LHCN-M2 (cell line): ENCODE data around the gene SUGT1. TPM values are rescaled to one million over a fixed set of nuclear protein-coding genes. Genes with fewer than 3 reads are reported as not detected.

Source experiments
- DNase-seq: peaks from one replicate; pipeline ENCODE4 v3.0.0-alpha.2; 2012; ENCODE audit warnings: low read depth
- total RNA-seq: library from RNA; depleted of rRNA; stranded (reverse); fragments of >200 nt; gene quantifications from 2 replicates; pipeline ENCODE4 v1.2.3, GENCODE V29; 2014; rRNA removed

The SUGT1 gene
- total RNA-seq, 1 experiment from 2014 or later: 46.4 TPM

- DNase-seq: no peak
These were observed 85.3 kb downstream of the SUGT1 start for GRCh38 chr13:52737965-52738364.

GRCh38 chr13:52738719-52739467, 86.3 kb downstream of the SUGT1 start:
- no peak for DNase-seq

- no peak for DNase-seq
These were observed 86.9 kb downstream of the SUGT1 start, which contains the start of gene CNMD for GRCh38 chr13:52739468-52740071. Gene CNMD, minus strand, starts transcription at chr13:52739820. Its CDS starts 119 bp downstream, at chr13:52739701.

- no peak for DNase-seq
These were observed 90.9 kb downstream of the SUGT1 start for GRCh38 chr13:52743569-52743968.

GRCh38 chr13:52743988-52744387, 91.4 kb downstream of the SUGT1 start:
- no peak for DNase-seq

GRCh38 chr13:52744842-52745375, 92.3 kb downstream of the SUGT1 start:
- DNase-seq: no peak

GRCh38 chr13:52746141-52746540, 93.5 kb downstream of the SUGT1 start:
- DNase-seq: no peak

GRCh38 chr13:52749419-52749818, 96.8 kb downstream of the SUGT1 start:
- no peak for DNase-seq

Other genes with a start within 250 kb of the SUGT1 start
- 19.0 and 28.2 TPM in 2 replicates for gene THSD1, start 246.7 kb upstream of the SUGT1 start, total RNA-seq
- 43.9 and 56.9 TPM in 2 replicates for gene VPS36, start 202.2 kb upstream of the SUGT1 start, total RNA-seq
- 91.8 and 113 TPM in 2 replicates for gene CKAP2, start 197.4 kb upstream of the SUGT1 start, total RNA-seq
- gene HNRNPA1L2, start 10.4 kb upstream of the SUGT1 start, total RNA-seq: 3.1 and 3.3 TPM in 2 replicates
- gene CNMD, start 87.0 kb downstream of the SUGT1 start, total RNA-seq: not detected in 2 replicates
- gene PCDH8, start 195.8 kb downstream of the SUGT1 start, total RNA-seq: not detected in 2 replicates